H1 (cell line): Measurements from ENCODE around the gene TMEM163. TPM values are rescaled to one million over a fixed set of nuclear protein-coding genes. Genes with fewer than 3 reads are reported as not detected.

Source experiments
- CTCF ChIA-PET: fragments of 300-600 bp; sonication (Branson Sonifier 250); formaldehyde crosslinking; loops from one replicate; lab custom pipeline; 2021; ENCODE audit not compliant: partially characterized antibody; lab: Charles Lee
- POLR2A ChIA-PET: fragments of 300-600 bp; sonication (Branson Sonifier 250); formaldehyde crosslinking; loops from one replicate; lab custom pipeline; 2021; ENCODE audit warnings: inconsistent platforms; ENCODE audit not compliant: partially characterized antibody; lab: Charles Lee
- DNase-seq, 2 experiments: peaks; one replicate each; pipeline versions ENCODE4 v3.0.0 to v3.0.0-alpha.2; 2010 to 2022; ENCODE audit warnings: low spot score in 2 of 2, low read depth in 1 of 2, mixed read lengths in 1 of 2
- FAIRE-seq: peaks from 2 replicates; lab custom pipeline; 2011; peaks lifted over from hg19 to GRCh38; lab: Jason Lieb, UNC
- H2AFZ ChIP-seq: 2 replicates; pipeline ENCODE4 v1.8.1; 2012; ENCODE audit warnings: low read length, inconsistent platforms
- H2AK5ac ChIP-seq: 2 replicates; pipeline ENCODE4 v1.6.1; 2013; ENCODE audit warnings: low read depth, low read length
- H2BK120ac ChIP-seq: replicated peaks from 2 replicates; pipeline ENCODE3; 2013; ENCODE audit warnings: low read depth, low read length, inconsistent platforms
- H2BK12ac ChIP-seq: 2 replicates; pipeline ENCODE4 v1.6.1; 2013; ENCODE audit warnings: low read depth, low read length
- H2BK15ac ChIP-seq: 2 replicates; pipeline ENCODE4 v1.6.1; 2013; ENCODE audit warnings: low read length
- H2BK20ac ChIP-seq: 2 replicates; pipeline ENCODE4 v1.6.1; 2013; ENCODE audit warnings: low read length
- H2BK5ac ChIP-seq: 2 replicates; pipeline ENCODE4 v1.6.1; 2013; ENCODE audit warnings: low read depth, low read length
- H3K14ac ChIP-seq: 2 replicates; pipeline ENCODE4 v1.6.1; 2013; ENCODE audit warnings: inconsistent platforms; ENCODE audit not compliant: insufficient read length
- H3K18ac ChIP-seq: 2 replicates; pipeline ENCODE4 v1.6.1; 2013; ENCODE audit warnings: low read length; ENCODE audit errors: extremely low read depth
- H3K23ac ChIP-seq: 2 replicates; pipeline ENCODE4 v1.6.1; 2013; ENCODE audit warnings: inconsistent platforms; ENCODE audit not compliant: insufficient read length
- H3K23me2 ChIP-seq: 2 replicates; pipeline ENCODE4 v1.6.1; 2013; ENCODE audit warnings: low read depth, low read length
- H3K27ac ChIP-seq: 2 replicates; pipeline ENCODE4 v1.6.1; 2011; ENCODE audit warnings: low read depth, low read length, inconsistent platforms
- H3K27me3 ChIP-seq, 4 experiments: replicated peaks in 1 of 4; 1 replicate in 1 of 4; 2 replicates in 3 of 4; pipeline versions ENCODE4 v1.6.1 to v1.8.1; 2011 to 2013; ENCODE audit warnings: low read length in 3 of 4, mild to moderate bottlenecking in 3 of 4, inconsistent platforms in 2 of 4, mixed read lengths in 2 of 4, moderate library complexity in 1 of 4; ENCODE audit not compliant: control insufficient read depth in 3 of 4, insufficient read depth in 3 of 4; ENCODE audit errors: extremely low read depth in 1 of 4
- H3K36me3 ChIP-seq, 4 experiments: 2 replicates each; pipeline versions ENCODE4 v1.6.1 to v1.8.1; 2011 to 2013; ENCODE audit warnings: mild to moderate bottlenecking in 4 of 4, low read length in 3 of 4, moderate library complexity in 2 of 4, control low read depth in 1 of 4, inconsistent platforms in 1 of 4; ENCODE audit not compliant: insufficient read depth in 4 of 4, control insufficient read depth in 2 of 4
- H3K4ac ChIP-seq: replicated peaks from 2 replicates; pipeline ENCODE3; 2013; ENCODE audit warnings: low read length, low read depth, mixed read lengths, inconsistent platforms; ENCODE audit not compliant: insufficient read length
- H3K4me1 ChIP-seq, 4 experiments: replicated peaks in 1 of 4; 1 replicate in 1 of 4; 2 replicates in 3 of 4; pipeline versions ENCODE4 v1.6.1 to v1.8.1; 2011 to 2013; ENCODE audit warnings: low read length in 3 of 4, inconsistent platforms in 2 of 4, mixed read lengths in 1 of 4; ENCODE audit not compliant: insufficient read depth in 4 of 4, control insufficient read depth in 3 of 4
- H3K4me2 ChIP-seq, 2 experiments: 2 replicates each; pipeline versions ENCODE4 v1.6.1 to v1.8.1; 2011 to 2013; ENCODE audit warnings: low read depth in 2 of 2, low read length in 2 of 2, control low read depth in 1 of 2, inconsistent platforms in 1 of 2, mild to moderate bottlenecking in 1 of 2; ENCODE audit not compliant: insufficient read depth in 1 of 2
- H3K4me3 ChIP-seq, 4 experiments: fragments of 200-600, 300-600 bp in 1 of 4; sonication (generic), shearing (Covaris generic), sonication (Bioruptor Twin) in 1 of 4; 2 replicates each; pipeline versions ENCODE4 v1.5.1 to v1.8.1; 2011 to 2016; ENCODE audit warnings: low read length in 4 of 4, low read depth in 3 of 4, control low read depth in 2 of 4, inconsistent platforms in 2 of 4, mild to moderate bottlenecking in 2 of 4, mixed read lengths in 1 of 4, moderate library complexity in 1 of 4; ENCODE audit not compliant: insufficient read depth in 2 of 4; ENCODE audit errors: extremely low read depth in 1 of 4
- H3K56ac ChIP-seq: replicated peaks from 2 replicates; pipeline ENCODE3; 2013; ENCODE audit warnings: low read depth, mild to moderate bottlenecking, mixed read lengths, low read length, inconsistent platforms; ENCODE audit not compliant: insufficient read length
- H3K79me1 ChIP-seq: 2 replicates; pipeline ENCODE4 v1.6.1; 2013; ENCODE audit warnings: low read depth, low read length, control low read depth
- H3K79me2 ChIP-seq, 2 experiments: 2 replicates each; pipeline versions ENCODE4 v1.6.1 to v1.8.1; 2012 to 2013; ENCODE audit warnings: low read length in 2 of 2, mild to moderate bottlenecking in 2 of 2, inconsistent platforms in 1 of 2; ENCODE audit not compliant: insufficient read depth in 2 of 2, control insufficient read depth in 1 of 2
- H3K9ac ChIP-seq, 4 experiments: replicated peaks in 1 of 4; 1 replicate in 1 of 4; 2 replicates in 3 of 4; pipeline versions ENCODE4 v1.6.1 to v1.8.1; 2011 to 2013; ENCODE audit warnings: low read depth in 3 of 4, low read length in 3 of 4, control low read depth in 2 of 4, mild to moderate bottlenecking in 2 of 4, moderate library complexity in 2 of 4, inconsistent platforms in 1 of 4; ENCODE audit errors: extremely low read depth in 1 of 4
- H3K9me3 ChIP-seq, 2 experiments: 2 replicates each; pipeline versions ENCODE4 v1.6.1 to v1.8.1; 2012 to 2013; ENCODE audit warnings: mild to moderate bottlenecking in 2 of 2, moderate library complexity in 2 of 2, control low read depth in 1 of 2, inconsistent platforms in 1 of 2, low read depth in 1 of 2, low read length in 1 of 2, mixed read lengths in 1 of 2; ENCODE audit not compliant: insufficient read depth in 2 of 2
- H4K20me1 ChIP-seq, 2 experiments: replicated peaks in 1 of 2; 2 replicates each; pipeline versions ENCODE3 to v1.8.1; 2011 to 2013; ENCODE audit warnings: inconsistent platforms in 2 of 2, low read length in 2 of 2, mild to moderate bottlenecking in 1 of 2; ENCODE audit not compliant: insufficient read depth in 2 of 2, control insufficient read depth in 1 of 2
- H4K5ac ChIP-seq: 2 replicates; pipeline ENCODE4 v1.6.1; 2013; ENCODE audit warnings: low read length, low read depth, mixed read lengths, inconsistent platforms; ENCODE audit not compliant: insufficient read length
- H4K8ac ChIP-seq: 2 replicates; pipeline ENCODE4 v1.8.0; 2013; ENCODE audit warnings: mild to moderate bottlenecking, moderate library complexity, low read length, inconsistent platforms; ENCODE audit not compliant: insufficient read depth; ENCODE audit errors: extremely low read depth
- H4K91ac ChIP-seq: replicated peaks from 2 replicates; pipeline ENCODE3; 2013; ENCODE audit warnings: low read length, mixed read lengths, inconsistent platforms; ENCODE audit not compliant: insufficient read length
- BCL11A ChIP-seq, 2 experiments: IDR thresholded peaks; one replicate each; pipeline ENCODE4 v1.6.1; 2011; ENCODE audit warnings: low read depth in 2 of 2, low read length in 2 of 2, mild to moderate bottlenecking in 2 of 2
- CTBP2 ChIP-seq: IDR thresholded peaks from 2 replicates; pipeline ENCODE4 v1.7.0; 2011; ENCODE audit warnings: borderline replicate concordance, mild to moderate bottlenecking, moderate library complexity, mixed read lengths, low read length; ENCODE audit not compliant: insufficient read depth, insufficient read length
- EP300 ChIP-seq, 2 experiments: IDR thresholded peaks; 1 replicate in 1 of 2; 2 replicates in 1 of 2; pipeline ENCODE4 v1.6.1; 2011 to 2012; ENCODE audit warnings: low read depth in 2 of 2, low read length in 2 of 2, mild to moderate bottlenecking in 2 of 2, borderline replicate concordance in 1 of 2, inconsistent platforms in 1 of 2, moderate library complexity in 1 of 2
- KDM4A ChIP-seq: IDR thresholded peaks from one replicate; pipeline ENCODE4 v1.7.1; 2012; ENCODE audit warnings: low read depth, mild to moderate bottlenecking, moderate library complexity, low read length, inconsistent platforms; ENCODE audit not compliant: severe bottlenecking
- TBP ChIP-seq: IDR thresholded peaks from 2 replicates; pipeline ENCODE4 v1.6.1; 2011; ENCODE audit warnings: low read depth, low read length, improper control_type of control experiment
- WGBS, 2 experiments: shearing (Covaris generic) in 1 of 2; methylation state at CpG; one replicate each; pipeline versions ENCODE4 v1.1.6 to v1.1.7; 2013 to 2015; ENCODE audit warnings: low lambda C conversion rate in 2 of 2, mixed read lengths in 2 of 2, inconsistent platforms in 1 of 2, low coverage in 1 of 2, missing lambda C conversion rate in 1 of 2; ENCODE audit not compliant: insufficient replicate concordance in 2 of 2, insufficient coverage in 1 of 2, insufficient read length in 1 of 2; ENCODE audit errors: extremely low coverage in 1 of 2, missing lambda C conversion rate in 1 of 2; 5-methylcytosine and 5-hydroxymethylcytosine counted together
- polyA plus RNA-seq, 7 experiments: library from polyadenylated mRNA; depleted of rRNA in 3 of 7; stranded (reverse) in 5 of 7; unstranded in 2 of 7; fragments of >200 nt in 5 of 7; fragments of 200-250 nt in 2 of 7; gene quantifications; 1 replicate in 5 of 7; 2 replicates in 1 of 7; 4 replicates in 1 of 7; pipeline versions ENCODE4 v1.2.1 to v1.2.3, GENCODE V29; 2011 to 2013; ENCODE audit warnings: missing spikeins in 2 of 7, mixed read lengths in 2 of 7
- total RNA-seq: library from RNA; stranded (reverse); fragmentation: NEBNext Ultra II Directional; extraction: Animal tissue kit (Norgen Biotek cat#: 25700); gene quantifications from 2 replicates; pipeline ENCODE4 v1.2.1, GENCODE V29; 2021

The TMEM163 gene
- total and polyA plus RNA-seq, 2 of the 8 experiments (the other 6 are each of a cell fraction or from before 2014, with no cell fraction given), result 2.8 to 3.2 TPM

DNA sequence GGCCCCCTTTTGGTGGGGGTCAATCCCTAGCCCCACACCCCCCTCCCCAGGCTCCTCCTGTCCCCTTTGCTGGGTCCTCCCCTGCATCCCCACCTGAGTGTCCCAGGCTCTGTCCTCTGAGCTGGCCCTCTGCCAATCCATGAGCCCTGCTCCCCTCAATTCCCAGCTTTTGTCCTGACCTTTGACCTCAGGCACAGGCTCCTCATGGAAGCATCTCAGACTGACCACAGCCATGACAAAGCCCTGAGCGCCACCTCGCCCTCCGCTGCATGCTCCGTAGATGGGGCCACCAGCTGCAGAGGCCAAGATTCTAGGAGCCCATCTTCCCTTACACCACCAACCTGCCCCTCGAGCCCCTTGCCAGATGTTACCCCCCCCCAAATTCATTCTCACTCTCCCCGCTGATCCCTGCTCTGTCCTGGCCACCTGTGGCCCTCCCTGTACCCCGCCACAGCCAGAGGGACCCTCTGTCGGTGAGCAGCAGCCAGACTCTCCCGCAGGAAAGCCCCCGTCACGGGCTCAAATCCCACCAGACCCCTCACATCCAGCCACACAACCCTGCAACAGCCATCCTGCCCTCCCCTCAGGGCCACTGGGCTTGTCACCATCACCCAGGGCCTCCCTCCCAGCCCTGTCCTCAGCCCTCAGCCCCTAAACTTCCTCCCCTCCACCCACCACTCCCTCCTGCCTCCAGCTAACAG lies 258.9 kb downstream of the TMEM163 start:
- no peak for DNase-seq
- no peak for TF ChIP-seq EP300 (IDR thresholded peaks at IDR 0.05; ENCODE audit: borderline replicate concordance in 1 of 2, low read depth in 2 of 2, low read length in 2 of 2)
- no peak for TF ChIP-seq BCL11A (IDR thresholded peaks at IDR 0.05; ENCODE audit: low read depth in 2 of 2, low read length in 2 of 2)
- no peak for TF ChIP-seq TBP
- TF ChIP-seq CTBP2, result no peak
- no peak for TF ChIP-seq KDM4A

More for the DNA sequence above, 258.9 kb downstream of the TMEM163 start:
- Histone ChIP-seq H2AK5ac (no peak overlapping the region), H3K56ac (no peak overlapping the region), H3K4me3 (no peak overlapping the region), H2BK20ac (no peak overlapping the region), H2BK12ac (no peak overlapping the region; the same call in 1 of the 2 replicates), H3K9me3 (no peaks in the 10 kb centered on the region), H3K79me1 (no peaks in the 10 kb centered on the region), H3K27me3 (no peaks in the 10 kb centered on the region), H2AFZ (no peak overlapping the region; the same call in 1 of the 2 replicates), H2BK5ac (no peak overlapping the region), H3K27ac (no peak overlapping the region), H3K18ac (no peak overlapping the region), H3K23ac (no peak overlapping the region), H3K23me2 (no peaks in the 10 kb centered on the region), H3K79me2 (no peaks in the 10 kb centered on the region), H4K91ac (no peak overlapping the region), H3K4me2 (no peak overlapping the region; a peak in 1 of 4 replicates), H3K4ac (no peak overlapping the region), H4K20me1 (no peaks in the 10 kb centered on the region), H3K4me1 (peaks cover 0 to 4% (median 0%) of the 10 kb centered on the region in 4 experiments; a peak in 3 of 7 replicates), H3K9ac (no peak overlapping the region), H2BK120ac (no peak overlapping the region), H3K36me3 (no peaks in the 10 kb centered on the region), H3K14ac (no peak overlapping the region), H4K5ac (no peak overlapping the region), H4K8ac (0 out of 2 replicates have a peak overlapping the region, but pooled peaks have one; percentile 40), H2BK15ac (no peak overlapping the region)
- FAIRE-seq, result no peak
- ChIA-PET POLR2A (no interaction called here), CTCF (interaction anchor here (0.7 to 3.4 kb wide), 44 partner anchors 9 to 535 kb away, joined by 3 to 55 read pairs (median 4); no protein-coding TSS in a partner anchor)
- 94% methylated on average over 11 of the region's 11 CpGs; no CpG with 5 or more reads in 1 of the 2 experiments for WGBS, 2 experiments
